NCI-H69 (cell line): ENCODE results near the gene SSTR5.

Experiments used
- DNase-seq: peaks from one replicate; lab custom pipeline; 2025; lab: John Stamatoyannopoulos, UW

The SSTR5 gene

GRCh38 chr16:1106659-1107058 is 34.1 kb downstream of the SSTR5 start:
- peak; percentile 50 for DNase-seq

DNA sequence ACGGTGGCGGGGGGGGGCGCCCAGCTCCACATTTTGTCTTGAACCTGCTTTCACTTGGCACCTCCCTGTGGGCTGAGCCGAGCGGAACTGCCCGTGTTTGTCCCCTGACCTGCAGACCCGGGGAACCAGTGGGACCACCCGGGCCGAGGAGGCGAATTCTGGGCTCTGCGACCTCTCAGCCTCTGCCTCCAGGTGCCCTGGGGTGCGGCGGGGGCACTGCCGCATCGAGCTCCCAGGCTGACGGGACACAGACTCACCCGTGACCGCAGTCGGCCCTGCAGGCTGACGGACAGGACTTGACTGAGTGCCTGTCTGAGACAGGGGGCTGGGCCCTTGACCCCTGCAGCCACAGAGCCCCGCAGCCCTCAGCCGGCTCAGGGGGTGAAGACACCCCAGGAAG is 34.6 kb downstream of the SSTR5 start:
- DNase-seq, result no peak

DNA sequence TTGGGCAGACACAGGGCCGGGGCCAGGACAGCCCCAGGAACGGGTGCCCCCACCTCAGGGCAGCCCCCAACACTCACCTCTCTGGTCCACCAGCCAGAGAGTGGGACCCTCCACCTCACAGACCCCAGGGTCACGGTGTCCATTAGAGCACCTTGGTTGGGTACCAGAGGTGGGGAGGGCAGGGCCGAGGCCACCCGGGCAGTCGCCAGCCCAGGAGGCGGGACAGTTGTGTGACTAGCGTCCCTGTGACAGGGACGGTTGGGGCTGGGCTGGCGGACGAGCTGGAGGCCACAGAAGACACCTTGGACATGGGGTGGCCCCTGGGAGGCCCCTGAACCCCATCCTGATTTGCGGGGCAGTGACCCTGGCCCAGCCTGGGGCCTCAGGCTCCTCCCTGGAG is 35.2 kb downstream of the SSTR5 start:
- DNase-seq, result no peak

- DNase-seq, result peak; percentile 94
These were observed 36.0 kb downstream of the SSTR5 start for GRCh38 chr16:1108299-1109252.

DNA sequence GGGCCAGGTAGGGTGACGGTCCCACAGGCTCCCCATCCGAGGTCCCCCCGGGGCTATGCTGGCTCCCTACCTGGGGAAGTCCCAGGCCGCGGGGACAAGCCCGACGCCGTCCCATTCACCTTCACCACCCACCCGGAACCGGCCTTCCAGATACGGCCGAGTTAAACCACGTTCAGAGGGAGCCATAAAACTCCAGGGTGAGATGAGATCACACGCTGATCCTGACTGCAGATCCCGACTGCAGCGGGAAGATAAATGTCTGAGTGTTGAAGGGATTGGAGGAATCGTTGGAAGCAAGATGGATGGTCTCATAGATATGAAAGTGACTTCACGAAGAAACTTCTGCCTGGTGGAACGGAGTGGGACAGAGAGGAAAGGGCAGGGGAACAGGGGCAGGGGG is 37.1 kb downstream of the SSTR5 start:
- DNase-seq, result no peak

- DNase-seq, result no peak
These were observed 40.1 kb downstream of the SSTR5 start for GRCh38 chr16:1112506-1113184.

DNA sequence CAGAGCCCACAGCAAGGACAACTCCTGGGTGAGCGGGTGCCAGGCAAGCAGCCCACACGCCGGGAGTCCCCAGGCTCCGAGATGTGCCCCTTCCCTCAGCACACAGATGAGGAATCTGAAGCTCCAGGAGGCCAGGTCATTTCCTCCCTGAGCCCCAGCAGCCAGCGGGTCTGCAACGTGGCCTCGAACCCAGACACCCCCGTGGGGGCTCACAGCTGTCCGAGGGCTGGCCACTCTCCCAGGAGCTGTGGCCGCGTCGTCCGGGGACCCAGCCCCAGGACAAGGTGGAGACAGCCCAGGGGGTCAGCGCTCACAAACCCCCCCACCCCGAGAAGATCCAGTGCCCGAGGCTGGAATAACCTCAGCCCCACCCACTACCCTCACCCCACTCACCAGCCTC is 40.9 kb downstream of the SSTR5 start:
- DNase-seq, result no peak

DNA sequence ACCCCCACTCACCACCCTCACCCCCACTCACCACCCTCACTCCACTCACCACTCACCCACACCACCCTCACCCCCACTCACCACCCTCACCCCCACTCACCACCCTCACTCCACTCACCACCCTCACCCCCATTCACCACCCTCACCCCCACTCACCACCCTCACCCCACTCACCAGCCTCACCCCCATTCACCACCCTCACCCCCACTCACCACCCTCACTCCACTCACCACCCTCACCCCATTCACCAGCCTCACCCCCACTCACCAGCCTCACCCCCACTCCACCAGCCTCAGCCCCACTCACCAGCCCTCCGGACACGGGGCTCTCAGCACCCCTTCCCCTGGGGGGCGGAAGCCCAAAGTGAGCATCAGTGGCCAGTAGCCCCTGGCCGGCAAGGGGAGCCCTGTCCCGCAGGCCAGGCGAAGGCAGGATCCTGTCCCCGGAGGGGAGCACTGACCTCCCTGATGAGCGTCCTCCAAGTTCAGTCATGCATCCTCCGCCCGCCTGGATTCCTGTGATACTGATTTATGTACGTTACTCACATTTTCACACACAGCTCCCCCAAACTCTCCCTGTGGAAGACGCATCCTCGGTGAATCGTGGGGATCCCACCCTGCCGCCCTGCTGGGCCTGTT is 41.5 kb downstream of the SSTR5 start:
- no peak for DNase-seq

DNA sequence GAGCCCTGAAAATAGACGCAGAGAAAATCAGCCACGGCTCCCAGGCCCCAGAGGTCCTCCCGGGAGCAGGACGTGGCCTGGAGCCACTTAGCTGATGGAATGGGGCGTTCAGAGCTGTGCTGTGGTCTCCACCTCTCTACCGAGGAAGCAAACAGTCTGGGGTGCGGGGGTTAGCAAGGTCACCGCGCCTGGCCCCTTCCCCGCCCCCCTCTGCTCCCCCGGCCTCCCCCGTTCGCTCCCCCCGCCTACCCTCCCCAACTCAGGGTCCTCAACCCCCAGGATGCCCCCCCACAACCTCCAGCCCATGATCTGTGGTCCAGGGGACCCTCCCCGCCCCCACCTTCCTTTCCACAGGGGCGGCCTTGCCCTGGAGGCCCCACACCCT is 44.1 kb downstream of the SSTR5 start:
- DNase-seq, result no peak

GRCh38 chr16:1117176-1117900 is 44.8 kb downstream of the SSTR5 start:
- no peak for DNase-seq

DNA sequence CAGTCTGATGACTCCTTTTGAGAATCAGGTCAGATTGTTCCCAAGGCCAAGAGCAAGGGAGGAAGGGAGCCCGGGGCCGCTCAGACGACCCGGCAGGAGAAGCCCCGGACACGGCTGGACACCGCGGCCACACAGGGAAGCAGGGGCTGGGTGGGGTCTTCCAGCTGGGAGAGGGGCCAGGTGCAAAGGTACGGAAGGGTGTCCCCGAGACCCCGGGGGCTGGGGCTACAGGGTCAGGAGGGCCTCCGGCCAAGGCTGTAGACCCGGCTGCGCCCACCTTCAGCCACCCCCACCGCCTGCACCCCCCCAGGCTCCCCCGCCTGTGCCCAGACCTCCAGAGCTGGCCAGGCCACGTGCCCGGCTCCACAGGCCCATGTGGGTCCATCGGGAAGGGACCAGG is 45.4 kb downstream of the SSTR5 start:
- no peak for DNase-seq

DNA sequence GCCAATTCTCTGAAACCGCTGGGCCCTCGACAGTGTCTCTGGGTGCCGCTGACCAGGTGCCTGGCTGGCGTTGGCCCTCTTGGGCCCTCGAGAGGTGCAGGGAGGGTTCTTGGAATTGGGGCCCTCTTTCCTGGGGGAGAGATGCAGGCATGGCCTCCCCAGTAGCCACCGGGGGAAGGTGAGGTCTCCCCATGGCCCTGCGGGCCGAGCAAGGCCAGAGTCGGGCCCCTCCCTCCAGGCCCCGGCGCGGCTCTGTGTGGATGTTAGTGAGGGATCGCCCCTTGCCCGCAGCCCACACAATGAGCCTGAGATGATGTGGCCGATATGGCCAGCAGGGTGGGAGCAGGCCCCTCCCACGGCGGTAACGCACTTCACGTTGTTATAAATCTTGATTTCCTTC is 46.6 kb downstream of the SSTR5 start:
- DNase-seq, result no peak

- DNase-seq, result no peak
These were observed 47.4 kb downstream of the SSTR5 start for GRCh38 chr16:1119766-1120576.

- no peak for DNase-seq
These were observed 48.0 kb downstream of the SSTR5 start for GRCh38 chr16:1120577-1120941.

DNA sequence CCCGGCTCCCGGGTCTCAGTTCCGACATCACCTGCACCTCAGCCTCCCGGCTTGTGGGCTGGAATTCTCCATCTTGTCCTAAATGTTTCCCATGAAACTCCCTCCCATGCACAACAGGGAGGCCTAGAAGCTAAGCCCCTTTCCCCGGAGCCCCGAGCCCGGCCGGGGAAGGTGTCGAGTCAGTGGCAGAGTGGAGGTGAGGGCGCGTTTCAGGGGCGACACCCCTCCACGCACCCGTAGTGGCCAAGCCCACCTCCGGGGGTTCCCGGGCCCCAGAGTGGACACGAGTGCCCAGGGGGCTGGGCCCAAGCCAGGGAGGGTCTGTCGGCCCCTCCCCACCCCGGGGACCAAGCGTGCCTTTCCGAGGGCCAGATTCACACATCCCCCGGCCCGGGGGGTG is 48.5 kb downstream of the SSTR5 start:
- DNase-seq, result no peak

- DNase-seq, result no peak
These were observed 49.3 kb downstream of the SSTR5 start for GRCh38 chr16:1121601-1122397.

DNA sequence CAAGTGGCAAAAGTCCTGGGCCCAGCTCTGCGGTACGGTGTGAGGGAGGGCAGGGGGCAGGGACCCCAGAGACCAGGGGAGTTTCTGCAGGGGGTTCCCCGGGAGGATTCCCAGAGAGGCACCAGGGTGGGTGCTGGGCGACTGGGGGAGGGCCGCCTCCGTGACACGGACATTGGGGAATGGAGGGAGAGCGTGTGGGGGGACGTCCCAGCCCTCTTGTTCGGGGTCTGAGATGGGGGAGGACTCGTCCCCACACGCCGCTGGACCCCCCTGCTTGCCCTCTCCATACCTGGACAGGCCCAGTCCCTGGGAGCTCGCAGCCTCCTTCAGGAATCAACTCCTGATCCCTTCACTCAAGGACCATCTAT is 49.8 kb downstream of the SSTR5 start:
- DNase-seq, result no peak

DNA sequence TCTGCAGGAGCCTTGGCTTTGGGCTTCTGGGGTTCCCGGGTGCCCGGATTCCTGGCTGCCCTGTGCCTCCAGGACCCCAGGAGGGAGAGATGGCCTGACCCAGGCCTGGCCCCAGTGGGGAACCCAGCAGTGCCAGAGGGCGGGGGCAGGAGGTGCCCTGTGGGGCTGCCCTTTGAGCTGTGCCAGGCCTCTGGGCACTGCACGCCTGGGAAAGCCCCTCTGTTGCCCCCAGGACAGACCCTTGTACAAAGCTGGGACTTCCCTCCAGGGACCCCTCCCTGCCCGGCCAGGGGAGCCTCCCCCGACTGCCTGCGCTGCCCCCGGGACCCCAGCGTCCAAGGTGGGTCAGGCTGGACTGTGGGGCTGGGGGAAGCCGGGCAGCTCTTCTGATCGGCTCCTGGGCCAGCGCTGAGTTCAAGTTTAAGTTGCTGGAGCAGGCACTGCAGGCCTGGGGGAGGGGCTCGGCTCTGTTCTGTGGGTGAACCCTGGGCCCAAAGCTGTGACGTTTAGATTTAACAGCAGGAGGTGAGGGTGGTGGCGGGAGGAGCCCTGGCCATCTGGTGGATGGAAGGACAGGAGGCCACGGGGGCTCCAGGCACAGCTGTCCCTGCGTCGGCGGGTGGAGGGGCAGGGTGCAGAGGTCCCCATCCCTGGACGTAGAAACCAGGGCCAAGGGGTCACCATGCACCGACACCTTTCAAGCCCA is 51.1 kb downstream of the SSTR5 start:
- peak; percentile 52 for DNase-seq

DNA sequence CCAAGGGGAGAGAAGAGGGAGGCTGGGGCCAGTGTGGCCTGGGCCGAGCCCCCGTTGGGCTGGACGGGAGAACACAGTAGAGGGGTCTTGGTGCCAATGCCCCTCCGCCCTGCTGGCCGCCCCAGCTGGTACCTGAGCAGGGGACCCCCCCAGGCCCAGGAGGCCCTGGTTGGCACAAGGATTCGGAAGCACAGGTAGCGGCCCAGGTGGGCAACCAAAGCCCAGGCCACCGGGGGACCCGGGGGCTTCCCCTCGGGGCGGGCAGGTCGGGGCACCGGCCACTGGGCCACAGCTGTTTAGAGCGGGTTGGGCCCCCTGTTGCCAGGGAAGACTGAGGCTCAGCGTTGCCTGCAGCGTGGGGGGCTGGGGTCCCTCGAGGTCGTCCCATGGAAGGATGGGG is 51.7 kb downstream of the SSTR5 start:
- DNase-seq, result no peak

GRCh38 chr16:1124795-1125194 is 52.2 kb downstream of the SSTR5 start:
- DNase-seq, result no peak
